H1 (cell line): Measurements from ENCODE around the gene ANAPC15. TPM values are rescaled to one million over a fixed set of nuclear protein-coding genes. Genes with fewer than 3 reads are reported as not detected.

ENCODE experiments used
- EP300 ChIP-seq, 2 experiments: IDR thresholded peaks; 1 replicate in 1 of 2; 2 replicates in 1 of 2; pipeline ENCODE4 v1.6.1; 2011 to 2012; ENCODE audit warnings: low read depth in 2 of 2, low read length in 2 of 2, mild to moderate bottlenecking in 2 of 2, borderline replicate concordance in 1 of 2, inconsistent platforms in 1 of 2, moderate library complexity in 1 of 2
- PHF8 ChIP-seq: fragments of 200-600 bp; sonication (generic); conservative IDR thresholded peaks from 2 replicates; pipeline ENCODE4 v1.7.1; 2012; ENCODE audit warnings: low read depth, mild to moderate bottlenecking, inconsistent platforms, low read length, moderate library complexity
- RXRA ChIP-seq: IDR thresholded peaks from 2 replicates; pipeline ENCODE4 v1.6.1; 2011; ENCODE audit warnings: low read depth, mild to moderate bottlenecking, low read length, moderate library complexity; ENCODE audit not compliant: insufficient read depth
- polyA plus RNA-seq, 7 experiments: library from polyadenylated mRNA; depleted of rRNA in 3 of 7; stranded (reverse) in 5 of 7; unstranded in 2 of 7; fragments of >200 nt in 5 of 7; fragments of 200-250 nt in 2 of 7; gene quantifications; 1 replicate in 5 of 7; 2 replicates in 1 of 7; 4 replicates in 1 of 7; pipeline versions ENCODE4 v1.2.1 to v1.2.3, GENCODE V29; 2011 to 2013; ENCODE audit warnings: missing spikeins in 2 of 7, mixed read lengths in 2 of 7
- total RNA-seq: library from RNA; stranded (reverse); fragmentation: NEBNext Ultra II Directional; extraction: Animal tissue kit (Norgen Biotek cat#: 25700); gene quantifications from 2 replicates; pipeline ENCODE4 v1.2.1, GENCODE V29; 2021
- TF ChIP-seq, protein P1 (sequence below), 3 experiments: IDR thresholded peaks; 1 replicate in 2 of 3; 2 replicates in 1 of 3; pipeline versions ENCODE4 v1.5.1 to v1.6.1; 2011; ENCODE audit warnings: low read length in 3 of 3, mild to moderate bottlenecking in 3 of 3, inconsistent platforms in 2 of 3, low read depth in 1 of 3, moderate library complexity in 1 of 3; ENCODE audit not compliant: insufficient read depth in 1 of 3; ENCODE audit errors: control extremely low read depth in 1 of 3
- TF ChIP-seq, protein P2 (sequence below): IDR thresholded peaks from 2 replicates; pipeline ENCODE4 v1.6.1; 2012; ENCODE audit warnings: low read length, inconsistent platforms
- TF ChIP-seq, protein P3 (sequence below): IDR thresholded peaks from 2 replicates; pipeline ENCODE4 v1.6.1; 2011; ENCODE audit warnings: low read depth, mild to moderate bottlenecking, low read length; ENCODE audit not compliant: insufficient read depth

The ANAPC15 gene
- total and polyA plus RNA-seq, 2 of the 8 experiments (the other 6 are each of a cell fraction or from before 2014, with no cell fraction given): 66.2 to 74.9 TPM

DNA sequence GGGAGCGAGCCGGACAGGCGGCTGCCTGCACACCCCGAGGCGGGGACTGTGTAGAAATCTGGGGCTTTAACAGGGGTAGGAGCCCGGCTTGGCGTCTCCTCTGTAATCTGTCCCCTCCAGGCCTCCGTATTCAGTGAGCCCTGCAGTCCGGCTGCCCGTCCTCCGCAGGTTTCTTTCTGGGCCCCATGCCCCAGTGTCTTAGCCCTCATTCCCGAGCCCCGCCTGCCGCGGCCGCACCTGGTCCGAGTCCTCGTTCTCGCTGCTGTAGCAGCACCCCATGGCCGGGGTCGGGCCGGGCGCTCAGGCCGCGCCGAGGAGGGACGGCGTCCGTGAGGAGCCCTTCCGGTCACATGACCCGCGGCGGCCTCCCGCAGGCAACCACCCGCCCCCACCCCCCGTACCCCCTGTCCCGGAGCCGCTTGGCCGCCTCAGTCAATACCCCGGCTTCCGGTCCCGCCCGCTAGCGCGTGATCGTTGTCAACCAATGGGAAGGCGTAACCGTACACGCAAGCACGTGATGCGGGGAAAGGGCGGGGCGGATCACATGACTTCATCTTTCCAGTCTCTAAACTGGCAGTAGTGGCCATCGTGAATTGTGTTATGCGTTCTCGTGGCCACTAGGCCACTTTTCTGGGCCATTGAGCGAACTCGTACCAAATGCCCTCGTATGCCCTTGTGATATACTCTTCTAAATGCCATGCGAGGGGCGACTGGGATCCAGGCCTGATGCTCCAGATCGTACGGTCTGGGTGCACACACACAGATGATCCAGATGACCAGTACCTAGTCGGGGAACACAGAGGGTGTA is 9.3 kb downstream of the ANAPC15 start, which contains the start of gene LAMTOR1 (continued):
- TF ChIP-seq, protein P1, sequence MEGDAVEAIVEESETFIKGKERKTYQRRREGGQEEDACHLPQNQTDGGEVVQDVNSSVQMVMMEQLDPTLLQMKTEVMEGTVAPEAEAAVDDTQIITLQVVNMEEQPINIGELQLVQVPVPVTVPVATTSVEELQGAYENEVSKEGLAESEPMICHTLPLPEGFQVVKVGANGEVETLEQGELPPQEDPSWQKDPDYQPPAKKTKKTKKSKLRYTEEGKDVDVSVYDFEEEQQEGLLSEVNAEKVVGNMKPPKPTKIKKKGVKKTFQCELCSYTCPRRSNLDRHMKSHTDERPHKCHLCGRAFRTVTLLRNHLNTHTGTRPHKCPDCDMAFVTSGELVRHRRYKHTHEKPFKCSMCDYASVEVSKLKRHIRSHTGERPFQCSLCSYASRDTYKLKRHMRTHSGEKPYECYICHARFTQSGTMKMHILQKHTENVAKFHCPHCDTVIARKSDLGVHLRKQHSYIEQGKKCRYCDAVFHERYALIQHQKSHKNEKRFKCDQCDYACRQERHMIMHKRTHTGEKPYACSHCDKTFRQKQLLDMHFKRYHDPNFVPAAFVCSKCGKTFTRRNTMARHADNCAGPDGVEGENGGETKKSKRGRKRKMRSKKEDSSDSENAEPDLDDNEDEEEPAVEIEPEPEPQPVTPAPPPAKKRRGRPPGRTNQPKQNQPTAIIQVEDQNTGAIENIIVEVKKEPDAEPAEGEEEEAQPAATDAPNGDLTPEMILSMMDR (IDR thresholded peaks at IDR 0.05; ENCODE audit: control extremely low read depth in 1 of 3, insufficient read depth in 1 of 3, low read depth in 1 of 3, low read length in 3 of 3): peak; percentile 16 to 60 (median 36); a peak in 3 of 4 replicates
- TF ChIP-seq EP300 (IDR thresholded peaks at IDR 0.05; ENCODE audit: borderline replicate concordance in 1 of 2, low read depth in 2 of 2, low read length in 2 of 2): peak in 1 of 2 experiments; percentile 39; a peak in 1 of 3 replicates
- no peak for TF ChIP-seq RXRA
- TF ChIP-seq, protein P2, sequence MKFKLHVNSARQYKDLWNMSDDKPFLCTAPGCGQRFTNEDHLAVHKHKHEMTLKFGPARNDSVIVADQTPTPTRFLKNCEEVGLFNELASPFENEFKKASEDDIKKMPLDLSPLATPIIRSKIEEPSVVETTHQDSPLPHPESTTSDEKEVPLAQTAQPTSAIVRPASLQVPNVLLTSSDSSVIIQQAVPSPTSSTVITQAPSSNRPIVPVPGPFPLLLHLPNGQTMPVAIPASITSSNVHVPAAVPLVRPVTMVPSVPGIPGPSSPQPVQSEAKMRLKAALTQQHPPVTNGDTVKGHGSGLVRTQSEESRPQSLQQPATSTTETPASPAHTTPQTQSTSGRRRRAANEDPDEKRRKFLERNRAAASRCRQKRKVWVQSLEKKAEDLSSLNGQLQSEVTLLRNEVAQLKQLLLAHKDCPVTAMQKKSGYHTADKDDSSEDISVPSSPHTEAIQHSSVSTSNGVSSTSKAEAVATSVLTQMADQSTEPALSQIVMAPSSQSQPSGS: 0 out of 2 replicates have a peak, but pooled peaks have one; percentile 31
- TF ChIP-seq, protein P3, sequence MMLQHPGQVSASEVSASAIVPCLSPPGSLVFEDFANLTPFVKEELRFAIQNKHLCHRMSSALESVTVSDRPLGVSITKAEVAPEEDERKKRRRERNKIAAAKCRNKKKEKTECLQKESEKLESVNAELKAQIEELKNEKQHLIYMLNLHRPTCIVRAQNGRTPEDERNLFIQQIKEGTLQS: peak; percentile 97
- peak; percentile 95 for TF ChIP-seq PHF8
